A673 (cell line): ENCODE results near the gene CMTM8. TPM values are rescaled to one million over a fixed set of nuclear protein-coding genes. Genes with fewer than 3 reads are reported as not detected.

Experiments
- BruUV-seq: library from RNA; stranded (reverse); fragments of 400-500 nt; replicated peaks from 2 replicates; lab custom pipeline; 2021; lab: Mats Ljungman, UMichigan
- CTCF ChIA-PET: fragments of 300-600 bp; sonication (Branson Sonifier 250); formaldehyde crosslinking; loops from one replicate; lab custom pipeline; 2022; ENCODE audit warnings: antibody characterized with exemption; lab: Charles Lee
- POLR2A ChIA-PET: fragments of 300-600 bp; sonication (Branson Sonifier 250); formaldehyde crosslinking; loops from one replicate; lab custom pipeline; 2022; ENCODE audit warnings: antibody characterized with exemption; ENCODE audit not compliant: low non-redundant PET; lab: Charles Lee
- DNase-seq: peaks from one replicate; pipeline ENCODE4 v3.0.0-alpha.2; 2015; ENCODE audit warnings: low spot score
- H3K27ac ChIP-seq: fragments of 200-600 bp; sonication (generic); 2 replicates; pipeline ENCODE4 v1.5.1; 2016; ENCODE audit warnings: mixed run types, low read depth, mild to moderate bottlenecking, mixed read lengths, antibody characterized with exemption, low read length; ENCODE audit not compliant: poor library complexity, severe bottlenecking
- H3K27me3 ChIP-seq: fragments of 200-600 bp; sonication (generic); replicated peaks from 2 replicates; pipeline ENCODE4 v1.6.1; 2017; ENCODE audit warnings: mixed run types, low read depth, mild to moderate bottlenecking, mixed read lengths, antibody characterized with exemption, low read length; ENCODE audit not compliant: insufficient read depth, poor library complexity
- H3K36me3 ChIP-seq: fragments of 200-600 bp; sonication (generic); 2 replicates; pipeline ENCODE4 v1.6.1; 2016; ENCODE audit warnings: mixed run types, mild to moderate bottlenecking, mixed read lengths, antibody characterized with exemption, low read length; ENCODE audit not compliant: insufficient read depth, poor library complexity, severe bottlenecking
- H3K4me1 ChIP-seq: fragments of 200-600 bp; sonication (generic); 2 replicates; pipeline ENCODE4 v1.6.1; 2017; ENCODE audit warnings: mixed run types, mild to moderate bottlenecking, mixed read lengths, antibody characterized with exemption, low read length; ENCODE audit not compliant: insufficient read depth, poor library complexity, severe bottlenecking
- H3K4me3 ChIP-seq: fragments of 200-600 bp; sonication (generic); 2 replicates; pipeline ENCODE4 v1.5.1; 2016; ENCODE audit warnings: low read depth, mixed run types, mild to moderate bottlenecking, mixed read lengths, low read length; ENCODE audit not compliant: poor library complexity, severe bottlenecking
- H3K9me3 ChIP-seq: fragments of 200-600 bp; sonication (generic); 2 replicates; pipeline ENCODE4 v1.6.1; 2016; ENCODE audit warnings: mixed run types, low read depth, mild to moderate bottlenecking, mixed read lengths, antibody characterized with exemption, low read length; ENCODE audit not compliant: poor library complexity, severe bottlenecking
- CTCF ChIP-seq: fragments of 300-800, 200-600 bp; sonication (generic); conservative IDR thresholded peaks from 2 replicates; pipeline ENCODE4 v1.5.1; 2017; ENCODE audit warnings: low read depth, mild to moderate bottlenecking, antibody characterized with exemption, low read length, moderate library complexity, mixed read lengths
- EZH2 ChIP-seq: fragments of 200-600 bp; sonication (generic); IDR thresholded peaks from 2 replicates; pipeline ENCODE4 v1.6.1; 2017; ENCODE audit warnings: borderline replicate concordance, low read depth, mild to moderate bottlenecking, mixed read lengths, antibody characterized with exemption, low read length; ENCODE audit not compliant: poor library complexity, severe bottlenecking
- intact Hi-C: fragments of 100-400 bp; cut with micrococcal nuclease; formaldehyde crosslinking; loops from one replicate; pipeline ENCODE4 v1.10.0; 2022; ENCODE audit not compliant: unreplicated experiment
- total RNA-seq: library from RNA; stranded (reverse); gene quantifications from 2 replicates; pipeline ENCODE4 v1.2.3, GENCODE V29; 2021

CMTM8 gene
- total RNA-seq, 1 experiment from 2014 or later, result 2.1 TPM

- intact Hi-C loops, result no loop called here
- no peaks in the 10 kb centered on the region for H3K9me3 ChIP-seq
- CTCF ChIA-PET, result no interaction called here
- DNase-seq, result no peak
- POLR2A ChIA-PET, result no interaction called here
- BruUV-seq, result no TSS peak
- H3K27ac ChIP-seq, result no peak overlapping the region
- H3K27me3 ChIP-seq, result no peaks in the 10 kb centered on the region
- no peak overlapping the region for H3K4me3 ChIP-seq
- TF ChIP-seq CTCF (no peak), EZH2 (no peak)
- peaks cover 12% of the 10 kb centered on the region for H3K4me1 ChIP-seq
- no peaks in the 10 kb centered on the region for H3K36me3 ChIP-seq
These were observed 85.1 kb downstream of the CMTM8 start for GRCh38 chr3:32323604-32324003.

GRCh38 chr3:32325201-32325600 lies 86.7 kb downstream of the CMTM8 start:
- intact Hi-C loops, result no loop called here
- no peaks in the 10 kb centered on the region for H3K9me3 ChIP-seq
- POLR2A ChIA-PET, result no interaction called here
- H3K27me3 ChIP-seq, result no peaks in the 10 kb centered on the region
- H3K27ac ChIP-seq, result no peak overlapping the region
- CTCF ChIA-PET, result no interaction called here
- TF ChIP-seq CTCF (no peak), EZH2 (no peak)
- no peaks in the 10 kb centered on the region for H3K36me3 ChIP-seq
- no peak overlapping the region for H3K4me3 ChIP-seq
- H3K4me1 ChIP-seq, result peaks cover 12% of the 10 kb centered on the region
- DNase-seq, result peak; percentile 22
- BruUV-seq, result no TSS peak

GRCh38 chr3:32325927-32326326 lies 87.4 kb downstream of the CMTM8 start:
- TF ChIP-seq EZH2 (no peak), CTCF (no peak)
- CTCF ChIA-PET, result no interaction called here
- intact Hi-C loops, result no loop called here
- Histone ChIP-seq H3K27ac (no peak overlapping the region), H3K4me1 (peaks cover 12% of the 10 kb centered on the region), H3K9me3 (no peaks in the 10 kb centered on the region), H3K4me3 (no peak overlapping the region), H3K36me3 (no peaks in the 10 kb centered on the region), H3K27me3 (no peaks in the 10 kb centered on the region)
- POLR2A ChIA-PET, result no interaction called here
- BruUV-seq, result no TSS peak
- DNase-seq, result peak; percentile 23
